ENCODE measurements around the gene PSD4.

The PSD4 gene

GRCh38 chr2:113173542-113174375, at the start of gene PSD4:
PSD4 (plus strand) TSS chr2:113173971; CDS start chr2:113182457, 8,486 bp downstream.
- peak; percentile 71 to 87 (median 84) for DNase-seq (ENCODE audit: low read depth in 3 of 3)

DNA sequence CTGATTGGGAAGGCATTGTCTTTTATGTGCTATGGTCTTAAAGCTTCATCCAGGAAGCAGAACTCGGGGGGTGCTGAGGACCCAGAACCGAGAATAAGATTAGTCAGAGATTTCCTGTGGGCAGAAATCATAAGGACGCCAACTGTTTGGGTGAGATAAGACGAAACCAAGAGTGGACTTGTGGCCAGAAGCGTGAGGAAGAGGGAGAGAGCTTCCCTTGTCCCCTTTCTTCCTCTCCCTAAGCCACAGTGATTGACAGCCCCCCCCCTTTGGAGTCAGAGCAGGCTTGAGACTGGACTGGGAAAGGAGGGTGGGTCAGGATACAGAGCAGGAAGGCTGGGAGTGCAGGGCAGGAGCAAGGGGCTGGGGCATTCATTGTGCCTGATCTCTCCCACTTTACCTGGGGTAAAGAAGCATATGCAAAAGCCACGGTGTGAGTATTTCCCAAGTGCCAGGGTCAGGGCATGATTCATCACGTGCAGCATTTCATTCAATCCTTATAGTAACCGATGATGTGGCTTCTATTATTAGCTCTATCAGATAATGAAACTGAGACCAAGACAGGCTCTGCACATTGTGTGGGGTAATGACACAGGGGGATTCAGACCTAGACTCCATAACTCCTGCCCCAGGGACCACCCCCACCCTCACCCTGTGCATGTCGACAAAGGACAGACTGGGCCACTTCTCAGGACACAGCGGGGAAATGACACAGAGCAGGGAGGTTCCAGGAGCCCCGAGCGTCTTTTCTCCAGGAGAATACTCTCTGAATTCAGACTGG, 49.4 kb upstream of the PSD4 start:
- no peak for DNase-seq (ENCODE audit: low read depth in 3 of 3)

- no peak for DNase-seq (ENCODE audit: low read depth in 3 of 3)
Measured at GRCh38 chr2:113124984-113125855, 48.6 kb upstream of the PSD4 start.

DNA sequence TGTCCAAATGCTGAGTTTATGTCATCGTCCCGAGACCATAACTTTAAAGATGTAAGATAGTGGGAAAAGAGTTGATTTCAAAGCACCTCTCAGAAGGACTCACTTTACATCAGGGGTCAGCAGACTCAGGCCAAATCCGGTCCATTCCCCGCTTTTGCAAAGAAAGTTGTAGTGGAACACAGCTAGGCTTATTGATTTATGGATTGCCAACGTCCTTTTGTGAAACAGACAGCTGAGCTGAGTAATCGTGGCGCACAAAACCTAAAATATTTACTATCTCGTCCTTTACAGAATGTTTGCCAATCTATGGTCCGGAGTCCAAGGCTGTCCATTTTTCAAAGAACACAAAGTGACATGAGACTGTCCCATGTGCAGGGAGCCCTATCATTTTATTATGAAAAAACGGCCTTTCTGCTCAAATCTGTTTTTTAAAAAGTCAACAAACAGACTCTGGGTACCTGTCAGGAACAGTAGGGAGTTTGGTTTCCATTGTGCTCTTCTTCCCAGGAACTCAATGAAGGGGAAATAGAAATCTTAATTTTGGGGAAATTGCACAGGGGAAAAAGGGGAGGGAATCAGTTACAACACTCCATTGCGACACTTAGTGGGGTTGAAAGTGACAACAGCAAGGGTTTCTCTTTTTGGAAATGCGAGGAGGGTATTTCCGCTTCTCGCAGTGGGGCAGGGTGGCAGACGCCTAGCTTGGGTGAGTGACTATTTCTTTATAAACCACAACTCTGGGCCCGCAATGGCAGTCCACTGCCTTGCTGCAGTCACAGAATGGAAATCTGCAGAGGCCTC, 46.7 kb upstream of the PSD4 start, which contains the start of gene IL1RN:
Gene IL1RN, plus strand, starts transcription at position 754 of the 801 bp plus-strand sequence. Its CDS starts 27 bp downstream, at position 781.
- DNase-seq (ENCODE audit: low read depth in 3 of 3): no peak

- DNase-seq (ENCODE audit: low read depth in 3 of 3): no peak
Measured at GRCh38 chr2:113127646-113128570, 45.9 kb upstream of the PSD4 start.

DNA sequence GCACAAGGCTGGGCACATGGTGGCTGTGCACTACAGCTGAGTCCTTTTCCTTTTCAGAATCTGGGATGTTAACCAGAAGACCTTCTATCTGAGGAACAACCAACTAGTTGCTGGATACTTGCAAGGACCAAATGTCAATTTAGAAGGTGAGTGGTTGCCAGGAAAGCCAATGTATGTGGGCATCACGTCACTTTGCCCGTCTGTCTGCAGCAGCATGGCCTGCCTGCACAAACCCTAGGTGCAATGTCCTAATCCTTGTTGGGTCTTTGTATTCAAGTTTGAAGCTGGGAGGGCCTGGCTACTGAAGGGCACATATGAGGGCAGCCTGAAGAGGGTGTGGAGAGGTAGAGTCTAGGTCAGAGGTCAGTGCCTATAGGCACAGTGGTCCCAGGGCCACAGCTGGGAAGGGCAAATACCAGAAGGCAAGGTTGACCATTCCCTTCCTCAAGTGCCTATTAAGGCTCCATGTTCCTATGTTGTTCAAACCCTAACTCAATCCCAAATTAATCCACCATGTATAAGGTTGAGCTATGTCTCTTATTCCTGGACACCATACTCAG, 44.2 kb upstream of the PSD4 start:
- DNase-seq (ENCODE audit: low read depth in 3 of 3): no peak

GRCh38 chr2:113131352-113132185, 42.2 kb upstream of the PSD4 start:
- DNase-seq (ENCODE audit: low read depth in 3 of 3): no peak

DNA sequence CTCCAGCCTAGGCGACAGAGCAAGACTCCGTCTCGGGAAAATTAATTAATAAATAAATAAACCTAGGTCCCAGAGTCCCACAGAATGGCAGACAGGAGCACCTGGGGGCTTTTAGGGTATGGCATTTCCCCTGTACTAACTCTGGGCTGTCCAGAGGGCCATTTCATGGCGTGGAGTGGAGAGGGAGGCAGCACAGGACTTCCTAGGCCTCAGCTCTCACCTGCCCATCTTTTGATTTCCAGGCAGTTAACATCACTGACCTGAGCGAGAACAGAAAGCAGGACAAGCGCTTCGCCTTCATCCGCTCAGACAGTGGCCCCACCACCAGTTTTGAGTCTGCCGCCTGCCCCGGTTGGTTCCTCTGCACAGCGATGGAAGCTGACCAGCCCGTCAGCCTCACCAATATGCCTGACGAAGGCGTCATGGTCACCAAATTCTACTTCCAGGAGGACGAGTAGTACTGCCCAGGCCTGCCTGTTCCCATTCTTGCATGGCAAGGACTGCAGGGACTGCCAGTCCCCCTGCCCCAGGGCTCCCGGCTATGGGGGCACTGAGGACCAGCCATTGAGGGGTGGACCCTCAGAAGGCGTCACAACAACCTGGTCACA, 41.3 kb upstream of the PSD4 start:
- no peak for DNase-seq (ENCODE audit: low read depth in 3 of 3)

DNA sequence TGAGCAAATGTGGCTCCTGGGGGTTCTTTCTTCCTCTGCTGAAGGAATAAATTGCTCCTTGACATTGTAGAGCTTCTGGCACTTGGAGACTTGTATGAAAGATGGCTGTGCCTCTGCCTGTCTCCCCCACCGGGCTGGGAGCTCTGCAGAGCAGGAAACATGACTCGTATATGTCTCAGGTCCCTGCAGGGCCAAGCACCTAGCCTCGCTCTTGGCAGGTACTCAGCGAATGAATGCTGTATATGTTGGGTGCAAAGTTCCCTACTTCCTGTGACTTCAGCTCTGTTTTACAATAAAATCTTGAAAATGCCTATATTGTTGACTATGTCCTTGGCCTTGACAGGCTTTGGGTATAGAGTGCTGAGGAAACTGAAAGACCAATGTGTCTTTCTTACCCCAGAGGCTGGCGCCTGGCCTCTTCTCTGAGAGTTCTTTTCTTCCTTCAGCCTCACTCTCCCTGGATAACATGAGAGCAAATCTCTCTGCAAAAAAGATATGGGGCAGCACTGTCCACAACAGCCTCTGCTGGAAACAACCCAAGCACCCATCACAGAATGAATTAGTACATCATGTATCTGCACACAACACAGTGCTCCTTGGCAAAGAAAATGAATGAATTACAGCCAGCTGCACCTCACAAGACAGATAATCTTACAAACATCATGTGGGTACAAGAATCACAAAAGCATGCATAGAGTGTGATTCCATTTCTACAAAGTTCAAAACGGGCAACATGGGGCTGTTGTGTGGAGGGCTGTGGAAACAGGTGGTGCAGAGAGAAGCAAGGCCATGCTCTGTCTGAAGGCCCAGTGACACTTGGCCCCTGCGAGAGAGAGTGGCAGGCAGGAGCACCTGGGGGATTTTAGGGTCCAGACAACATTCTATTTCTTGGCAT, 39.8 kb upstream of the PSD4 start:
- DNase-seq (ENCODE audit: low read depth in 3 of 3): no peak

DNA sequence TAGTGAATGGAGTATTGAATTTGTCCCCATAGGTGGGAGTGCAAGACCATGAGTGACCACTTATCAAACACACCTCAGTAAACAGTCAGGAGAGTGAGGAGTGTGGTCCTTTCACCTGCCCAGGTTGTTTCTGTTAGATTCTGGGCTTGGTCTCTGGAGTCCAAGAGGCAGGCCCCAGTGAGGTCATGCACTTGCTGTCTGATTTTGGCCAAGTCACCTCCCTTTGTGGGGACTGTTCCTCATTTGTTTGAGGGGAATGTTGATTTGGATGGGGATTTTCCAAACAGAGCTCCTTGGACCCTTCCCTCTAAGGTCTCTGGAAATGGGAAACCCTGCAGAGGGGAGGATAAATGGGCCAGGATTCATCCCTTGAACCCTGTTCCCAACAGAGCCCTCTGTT, 39.1 kb upstream of the PSD4 start:
- DNase-seq (ENCODE audit: low read depth in 3 of 3): no peak

DNA sequence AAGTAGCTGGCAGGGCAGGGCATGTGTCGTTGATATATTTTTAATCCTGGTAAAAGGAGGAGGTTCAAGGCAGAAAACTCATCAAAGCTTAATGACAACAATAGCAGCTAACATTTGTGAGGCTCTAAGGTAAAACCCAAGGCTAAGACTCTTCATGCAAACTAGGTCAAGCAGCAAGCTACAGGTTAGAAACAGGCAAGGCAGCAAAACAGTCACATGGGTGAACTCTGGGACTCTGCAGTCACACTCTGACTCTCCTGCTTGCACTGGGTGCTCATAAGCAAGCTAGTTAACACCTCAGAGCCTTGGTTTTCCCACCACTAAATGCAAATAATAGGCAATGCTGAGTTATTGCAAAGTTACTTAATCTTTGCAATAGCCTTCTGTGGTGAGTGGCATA, 38.5 kb upstream of the PSD4 start:
- no peak for DNase-seq (ENCODE audit: low read depth in 3 of 3)

GRCh38 chr2:113136828-113137775, 36.7 kb upstream of the PSD4 start:
- DNase-seq (ENCODE audit: low read depth in 3 of 3): peak in 1 of 3 donors; percentile 32

GRCh38 chr2:113137827-113138226, 35.9 kb upstream of the PSD4 start:
- DNase-seq (ENCODE audit: low read depth in 3 of 3): no peak

GRCh38 chr2:113138428-113139322, 35.1 kb upstream of the PSD4 start:
- peak in 1 of 3 donors; percentile 61 for DNase-seq (ENCODE audit: low read depth in 3 of 3)

- DNase-seq (ENCODE audit: low read depth in 3 of 3): no peak
Measured at GRCh38 chr2:113141451-113141850, 32.3 kb upstream of the PSD4 start.

Measured in stimulated activated CD4-positive, alpha-beta T cell treated with anti-CD3 and anti-CD28 coated beads, TNF-alpha, amount 100 ng/mL, for 48 hours (primary cell).